Natural killer cell treated with Interleukin-12 subunit alpha and Interleukin-12 subunit beta and Interleukin-15 and Interleukin-18, amount 100 ng/mL, for 72 hours (primary cell): Measurements from ENCODE around the gene HORMAD2. TPM values are rescaled to one million over a fixed set of nuclear protein-coding genes. Genes with fewer than 3 reads are reported as not detected.

ENCODE experiments used
- ATAC-seq, 2 donors: fragments of 150-1000 bp; cut with Tn5 transposase in 1 of 2; sonication (Bioruptor Pico), chemical (Tn5 transposase) in 1 of 2; 2 replicates each; pipeline ENCODE4 v1.10.0; 2021
- DNase-seq: peaks from one replicate; pipeline ENCODE4 v3.0.0; 2022; ENCODE audit warnings: low spot score
- H3K27ac Mint-ChIP-seq, 2 donors: 1 replicate in 1 of 2; 2 replicates in 1 of 2; pipeline ENCODE4 v1.8.0; 2022; ENCODE audit warnings: mixed read lengths in 2 of 2, mild to moderate bottlenecking in 1 of 2, moderate library complexity in 1 of 2
- H3K27me3 Mint-ChIP-seq, 2 donors: 1 replicate in 1 of 2; 2 replicates in 1 of 2; pipeline ENCODE4 v1.8.0; 2022; ENCODE audit warnings: mixed read lengths in 2 of 2
- H3K36me3 Mint-ChIP-seq: one replicate; pipeline ENCODE4 v1.8.0; 2022; ENCODE audit warnings: mixed read lengths
- H3K4me1 Mint-ChIP-seq, 2 donors: 1 replicate in 1 of 2; 2 replicates in 1 of 2; pipeline ENCODE4 v1.8.0; 2022; ENCODE audit warnings: low read depth in 2 of 2, mixed read lengths in 2 of 2, mild to moderate bottlenecking in 1 of 2
- H3K4me3 Mint-ChIP-seq: one replicate; pipeline ENCODE4 v1.8.0; 2022; ENCODE audit warnings: mixed read lengths
- H3K9me3 Mint-ChIP-seq: 2 replicates; pipeline ENCODE4 v1.8.0; 2022; ENCODE audit warnings: mixed read lengths
- total RNA-seq, 2 donors: library from RNA; stranded (reverse); gene quantifications; one replicate each; pipeline ENCODE4 v1.2.3, GENCODE V29; 2022

Gene HORMAD2
- total RNA-seq, 2 donors from 2014 or later = not detected

DNA sequence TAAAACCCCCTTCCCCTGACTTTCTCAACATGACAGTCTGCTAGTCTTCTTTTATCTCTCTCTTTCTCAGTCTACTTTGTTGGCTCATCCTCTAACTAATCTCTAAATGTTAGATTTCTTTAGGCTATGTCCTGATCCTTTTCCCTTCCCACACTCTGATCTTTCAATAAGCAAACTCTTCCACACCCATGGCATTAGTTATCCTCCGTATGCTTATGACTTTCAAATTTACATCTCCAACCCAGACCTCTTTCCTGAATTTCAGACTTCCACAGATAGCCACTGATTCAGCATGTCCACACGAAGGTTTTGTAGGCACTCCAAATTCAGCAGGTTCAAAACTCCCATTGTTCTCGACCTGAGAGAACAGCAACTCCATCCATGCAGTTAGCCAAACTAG lies 90.7 kb downstream of the HORMAD2 start:
- no peak overlapping the region for H3K27ac Mint-ChIP-seq

DNA sequence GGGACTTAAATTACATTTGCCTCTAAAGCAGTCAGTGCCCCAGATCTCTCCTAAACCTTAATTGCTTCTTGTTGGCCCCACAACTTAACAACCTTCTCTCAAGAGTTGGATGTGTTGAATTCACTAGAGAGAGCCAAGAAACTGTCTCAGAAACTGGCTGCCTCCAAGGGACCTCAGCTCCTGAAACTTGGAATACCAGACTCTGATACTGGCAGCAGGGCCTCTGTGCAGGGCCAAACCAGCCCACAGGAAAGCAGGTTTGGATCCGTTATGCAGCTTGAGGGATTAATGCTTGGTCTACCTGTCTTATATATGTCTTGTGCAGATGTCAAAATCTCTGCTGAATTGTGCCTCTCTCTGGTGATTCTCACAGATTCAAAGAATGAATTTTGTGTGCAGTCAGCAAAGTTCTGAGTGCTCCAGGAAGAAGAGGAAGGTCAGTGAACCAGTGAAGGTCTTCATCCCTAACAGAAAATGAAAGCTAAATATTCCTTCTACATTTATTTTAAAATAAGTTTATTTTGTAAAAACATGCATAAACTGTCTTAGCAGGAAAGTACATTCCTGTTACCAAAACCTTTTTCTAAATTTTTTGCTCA lies 95.5 kb downstream of the HORMAD2 start:
- Mint-ChIP-seq H3K4me1 (peaks cover 0 to 13% of the 10 kb centered on the region in 2 donors), H3K27ac (no peak overlapping the region), H3K27me3 (peaks cover 0 to 10% of the 10 kb centered on the region in 2 donors), H3K36me3 (no peaks in the 10 kb centered on the region), H3K4me3 (no peak overlapping the region), H3K9me3 (no peaks in the 10 kb centered on the region)
- ATAC-seq (no peak), DNase-seq (no peak)

More for the DNA sequence above, 90.7 kb downstream of the HORMAD2 start:
- no peaks in the 10 kb centered on the region for H3K9me3 Mint-ChIP-seq
- H3K4me3 Mint-ChIP-seq = no peak overlapping the region
- ATAC-seq (no peak), DNase-seq (no peak)
- no peaks in the 10 kb centered on the region for H3K36me3 Mint-ChIP-seq
- H3K4me1 Mint-ChIP-seq = peaks cover 0 to 4% of the 10 kb centered on the region in 2 donors
- peaks cover 0 to 10% of the 10 kb centered on the region in 2 donors for H3K27me3 Mint-ChIP-seq

DNA sequence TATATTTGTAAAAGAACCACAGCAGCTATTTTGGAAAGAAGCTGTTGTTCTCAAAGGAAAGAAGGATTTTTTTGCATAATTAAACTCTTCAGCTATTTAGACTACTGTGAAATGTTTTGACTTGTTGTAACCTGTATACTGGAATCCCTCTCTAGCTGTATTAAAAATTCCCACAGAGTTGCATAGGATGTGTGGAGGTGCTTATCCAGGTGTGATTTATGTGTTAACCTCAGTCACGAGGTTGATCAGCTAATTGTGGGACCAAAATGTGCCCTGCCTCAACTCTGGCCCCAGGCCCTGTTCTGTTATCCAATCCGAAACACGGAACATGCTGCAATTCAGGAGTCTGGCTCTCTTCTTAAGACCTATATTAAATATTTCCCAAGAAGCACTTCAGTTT lies 96.2 kb downstream of the HORMAD2 start:
- Mint-ChIP-seq H3K27ac (no peak overlapping the region), H3K4me3 (no peak overlapping the region), H3K9me3 (no peaks in the 10 kb centered on the region), H3K4me1 (peaks cover 0 to 13% of the 10 kb centered on the region in 2 donors), H3K27me3 (peaks cover 0 to 10% of the 10 kb centered on the region in 2 donors), H3K36me3 (no peaks in the 10 kb centered on the region)
- ATAC-seq (no peak), DNase-seq (no peak)

DNA sequence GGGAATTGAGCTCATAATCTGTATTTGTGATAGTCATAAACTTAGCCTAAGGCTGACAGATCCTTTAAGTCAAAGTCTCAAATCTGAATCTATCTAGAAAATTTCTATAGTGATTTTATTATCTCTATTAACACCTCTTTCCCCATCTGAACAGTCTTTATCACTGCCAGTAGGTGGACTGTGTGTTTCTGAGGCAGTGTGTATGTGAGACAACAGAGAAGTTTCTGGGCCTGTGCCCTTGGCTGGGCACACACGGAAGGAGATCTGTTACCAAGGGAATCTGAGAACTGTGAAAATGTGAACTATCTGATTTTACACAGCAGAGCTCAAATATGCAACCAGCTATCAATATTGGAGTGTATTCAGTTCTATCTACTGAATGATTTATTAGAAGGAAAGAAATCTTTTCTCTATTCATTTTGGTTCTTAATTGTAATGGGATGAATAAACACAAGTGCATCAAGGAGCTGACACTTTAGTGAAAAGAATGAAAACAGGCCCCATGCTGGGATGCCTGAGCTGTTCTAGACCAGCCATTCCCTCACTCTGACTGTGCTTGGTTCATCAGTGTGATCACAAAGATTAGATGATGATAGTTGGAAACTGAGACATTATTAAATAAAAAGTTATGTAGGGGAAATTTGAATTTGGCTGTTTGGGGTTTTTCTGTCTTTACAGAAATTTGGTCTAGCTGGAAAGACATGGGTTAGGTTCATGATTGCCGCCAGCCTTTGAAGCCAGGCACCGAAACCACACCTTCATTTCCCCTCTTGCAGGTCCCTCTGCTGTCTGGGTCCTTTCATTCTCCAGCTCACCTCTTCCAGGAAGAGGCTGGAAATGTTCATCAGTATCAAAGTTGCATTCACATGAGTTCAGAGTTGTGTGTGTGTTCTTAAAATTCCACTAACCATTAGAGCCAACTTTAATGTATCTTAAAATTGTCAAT lies 98.2 kb downstream of the HORMAD2 start:
- no peaks in the 10 kb centered on the region for H3K36me3 Mint-ChIP-seq
- peak overlapping the region; percentile 54 to 66 for H3K27ac Mint-ChIP-seq
- H3K9me3 Mint-ChIP-seq = no peaks in the 10 kb centered on the region
- ATAC-seq = peak; percentile 58 to 60
- peaks cover 4 to 21% of the 10 kb centered on the region in 2 donors for H3K4me1 Mint-ChIP-seq
- peak overlapping the region; percentile 23 for H3K4me3 Mint-ChIP-seq
- DNase-seq = no peak
- H3K27me3 Mint-ChIP-seq = peaks cover 0 to 1% of the 10 kb centered on the region in 2 donors

- Mint-ChIP-seq H3K4me1 (peaks cover 9 to 41% of the 10 kb centered on the region in 2 donors), H3K4me3 (no peak overlapping the region), H3K36me3 (no peaks in the 10 kb centered on the region), H3K9me3 (no peaks in the 10 kb centered on the region), H3K27me3 (no peaks in the 10 kb centered on the region), H3K27ac (no peak overlapping the region)
- ATAC-seq (no peak), DNase-seq (no peak)
Measured at GRCh38 chr22:30180616-30181015, 100.4 kb downstream of the HORMAD2 start.

DNA sequence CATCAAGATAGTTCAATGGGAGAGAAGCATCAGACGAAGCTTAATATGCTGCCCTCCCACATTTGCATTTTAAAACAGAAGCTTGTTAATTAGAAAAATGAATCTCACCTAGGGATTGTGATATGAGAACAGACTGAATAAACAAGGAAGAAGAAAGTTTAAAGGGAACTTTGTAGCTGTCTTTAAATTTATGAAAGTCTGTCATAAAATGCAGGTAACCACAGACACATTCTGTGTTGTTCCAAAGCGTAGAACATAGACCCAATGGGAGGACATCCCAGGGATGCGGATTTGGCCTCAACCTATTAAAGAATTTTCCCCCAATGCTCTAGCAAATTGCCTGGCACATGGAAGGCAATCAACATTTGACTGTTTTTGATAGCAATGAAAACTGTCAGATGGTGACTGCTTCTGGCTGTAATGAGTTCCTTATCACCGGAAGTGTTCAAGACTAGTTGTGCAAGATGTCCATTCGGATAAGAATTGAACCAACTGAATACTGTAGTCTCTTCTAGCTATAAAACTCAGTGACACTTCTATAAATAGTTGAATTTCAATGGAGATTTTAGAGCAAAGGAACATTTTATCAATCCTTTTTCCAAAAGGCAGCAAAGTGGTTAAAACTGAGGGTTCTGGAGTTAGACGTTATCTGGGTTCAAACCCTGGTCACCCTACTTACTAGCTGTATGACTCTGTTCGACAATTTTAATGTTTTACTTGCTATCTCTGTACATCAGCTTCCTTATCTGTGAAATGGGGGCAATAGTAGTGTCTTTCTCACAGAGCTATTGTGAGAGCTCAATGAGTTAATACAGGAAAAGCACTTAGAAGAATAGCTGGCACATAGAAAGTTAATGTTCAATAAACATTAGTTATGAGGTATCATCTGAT lies 101.4 kb downstream of the HORMAD2 start:
- Mint-ChIP-seq H3K27me3 (no peaks in the 10 kb centered on the region), H3K36me3 (no peaks in the 10 kb centered on the region), H3K4me1 (peaks cover 9 to 41% of the 10 kb centered on the region in 2 donors), H3K27ac (peak overlapping the region; percentile 41 to 54), H3K4me3 (no peak overlapping the region), H3K9me3 (no peaks in the 10 kb centered on the region)
- no peak for ATAC-seq
- no peak for DNase-seq

- DNase-seq = no peak
- no peak for ATAC-seq
- Mint-ChIP-seq H3K27me3 (no peaks in the 10 kb centered on the region), H3K4me1 (peaks cover 9 to 38% of the 10 kb centered on the region in 2 donors), H3K36me3 (no peaks in the 10 kb centered on the region), H3K9me3 (no peaks in the 10 kb centered on the region), H3K27ac (peak overlapping the region in 1 of 2 donors; percentile 54), H3K4me3 (no peak overlapping the region)
Measured at GRCh38 chr22:30182350-30182745, 102.1 kb downstream of the HORMAD2 start.

DNA sequence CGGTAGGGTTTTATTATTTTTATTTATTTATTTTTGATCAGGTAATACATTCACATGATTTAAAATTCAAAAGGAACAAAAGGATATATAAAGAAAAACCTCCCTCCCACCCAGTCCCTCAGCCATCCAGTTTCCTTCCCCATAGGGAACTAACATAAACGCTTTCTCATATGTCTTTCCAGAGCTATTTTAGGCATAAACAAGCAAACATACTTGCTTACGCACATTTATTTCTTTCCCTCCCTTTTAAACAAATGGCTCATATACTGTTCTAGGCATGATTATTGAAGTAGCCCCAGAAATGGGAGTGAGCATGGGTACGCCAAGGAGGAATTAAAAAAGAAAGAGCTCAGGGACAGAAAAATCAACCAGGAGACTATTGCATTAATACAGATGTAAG lies 102.6 kb downstream of the HORMAD2 start:
- no peak overlapping the region for H3K4me3 Mint-ChIP-seq
- H3K27ac Mint-ChIP-seq = peak overlapping the region; percentile 84 to 89
- no peaks in the 10 kb centered on the region for H3K36me3 Mint-ChIP-seq
- ATAC-seq = no peak
- no peak for DNase-seq
- H3K9me3 Mint-ChIP-seq = no peaks in the 10 kb centered on the region
- peaks cover 13 to 36% of the 10 kb centered on the region in 2 donors for H3K4me1 Mint-ChIP-seq
- no peaks in the 10 kb centered on the region for H3K27me3 Mint-ChIP-seq

DNA sequence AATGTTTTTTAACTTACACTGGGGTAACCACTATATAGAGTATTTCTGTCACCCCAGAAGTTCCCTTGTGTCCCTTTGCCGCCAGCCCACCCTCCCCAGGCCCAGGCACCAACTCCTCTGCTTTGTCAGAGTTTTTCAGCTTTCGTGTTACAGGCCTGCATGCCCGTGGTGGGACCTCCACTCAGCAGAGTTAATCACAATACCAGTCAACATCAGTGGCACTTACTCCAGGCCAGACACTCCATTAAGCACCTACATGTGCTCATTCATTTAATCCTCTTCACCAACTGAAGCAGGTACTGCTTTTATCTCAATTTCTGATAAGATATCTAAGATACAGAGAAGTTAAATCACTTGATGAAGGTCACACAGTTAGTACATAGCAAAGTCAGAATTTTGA lies 103.0 kb downstream of the HORMAD2 start:
- Mint-ChIP-seq H3K4me1 (peaks cover 13 to 34% of the 10 kb centered on the region in 2 donors), H3K4me3 (peak overlapping the region; percentile 53), H3K9me3 (no peaks in the 10 kb centered on the region), H3K27ac (peak overlapping the region; percentile 84 to 89), H3K27me3 (no peaks in the 10 kb centered on the region), H3K36me3 (no peaks in the 10 kb centered on the region)
- DNase-seq (no peak), ATAC-seq (no peak)

GRCh38 chr22:30183861-30184278 lies 103.6 kb downstream of the HORMAD2 start:
- Mint-ChIP-seq H3K27me3 (no peaks in the 10 kb centered on the region), H3K27ac (peak overlapping the region; percentile 84 to 89), H3K9me3 (no peaks in the 10 kb centered on the region), H3K4me3 (peak overlapping the region; percentile 53), H3K36me3 (no peaks in the 10 kb centered on the region), H3K4me1 (peaks cover 13 to 28% of the 10 kb centered on the region in 2 donors)
- no peak for DNase-seq
- ATAC-seq = peak; percentile 74 to 85

DNA sequence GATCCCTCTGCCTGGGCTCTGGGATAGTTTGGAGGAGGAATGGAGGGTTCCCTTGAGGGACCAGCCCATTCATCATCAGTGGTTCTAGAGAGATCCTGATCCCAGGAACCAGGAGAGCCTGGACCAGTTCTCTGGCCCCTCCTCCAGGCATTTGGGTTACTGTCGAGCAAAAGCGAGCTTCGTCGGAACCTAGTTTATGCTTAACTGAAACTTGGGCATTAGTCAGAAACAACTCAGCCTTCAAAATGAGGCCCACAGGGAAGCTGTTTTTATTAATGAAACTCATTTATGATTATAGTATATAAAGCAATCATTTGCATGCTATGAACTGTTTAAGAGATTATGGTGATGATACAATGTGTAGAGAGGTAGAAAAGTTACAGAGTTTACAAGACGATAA lies 104.9 kb downstream of the HORMAD2 start:
- no peaks in the 10 kb centered on the region for H3K36me3 Mint-ChIP-seq
- peak overlapping the region; percentile 84 to 89 for H3K27ac Mint-ChIP-seq
- H3K4me1 Mint-ChIP-seq = peaks cover 13 to 32% of the 10 kb centered on the region in 2 donors
- no peaks in the 10 kb centered on the region for H3K27me3 Mint-ChIP-seq
- H3K4me3 Mint-ChIP-seq = peak overlapping the region; percentile 32
- no peak for ATAC-seq
- no peak for DNase-seq
- no peaks in the 10 kb centered on the region for H3K9me3 Mint-ChIP-seq

GRCh38 chr22:30185549-30185948 lies 105.3 kb downstream of the HORMAD2 start:
- Mint-ChIP-seq H3K4me3 (peak overlapping the region; percentile 32), H3K9me3 (no peaks in the 10 kb centered on the region), H3K27ac (peak overlapping the region; percentile 84 to 89), H3K36me3 (no peaks in the 10 kb centered on the region), H3K27me3 (peaks cover 0 to under 1% of the 10 kb centered on the region in 2 donors), H3K4me1 (peaks cover 16 to 35% of the 10 kb centered on the region in 2 donors)
- ATAC-seq = no peak
- DNase-seq = no peak

- Mint-ChIP-seq H3K36me3 (no peaks in the 10 kb centered on the region), H3K4me3 (no peak overlapping the region), H3K27ac (peak overlapping the region; percentile 9 to 15), H3K27me3 (peaks cover 0 to 3% of the 10 kb centered on the region in 2 donors), H3K9me3 (no peaks in the 10 kb centered on the region), H3K4me1 (peaks cover 21 to 40% of the 10 kb centered on the region in 2 donors)
- ATAC-seq = no peak
- no peak for DNase-seq
Measured at GRCh38 chr22:30186041-30186440, 105.8 kb downstream of the HORMAD2 start.
